GM11168 (cell line): Measurements from ENCODE around the gene SPATA17.

Experiments
- in situ Hi-C: fragments of 300-500 bp; cut with MboI; formaldehyde crosslinking; loops from one replicate; pipeline ENCODE4 v1.12.0; 2022; ENCODE audit warnings: low sequenced_read_pairs; ENCODE audit not compliant: unreplicated experiment

SPATA17 gene

GRCh38 chr1:217837691-217838090 lies 206.5 kb downstream of the SPATA17 start:
- in situ Hi-C loops: no loop called here

DNA sequence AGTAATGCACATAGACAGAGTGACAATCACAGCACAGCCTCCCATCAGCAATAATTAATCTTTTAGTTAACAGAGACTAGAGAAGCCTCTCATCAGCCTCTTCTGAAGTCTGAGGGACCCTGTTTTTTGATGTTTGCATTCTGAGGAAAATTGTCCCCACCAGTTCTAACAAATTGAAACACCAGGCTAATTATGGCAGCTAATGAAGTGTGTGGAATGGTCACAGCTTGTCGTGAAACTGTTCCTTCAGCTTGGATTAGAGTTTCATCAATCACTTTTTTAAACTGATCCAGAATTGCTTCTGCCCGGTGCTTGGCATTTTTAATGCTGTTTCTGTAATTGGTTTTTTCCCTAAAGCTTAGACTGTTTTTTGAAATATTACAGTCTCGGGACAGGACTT lies 208.0 kb downstream of the SPATA17 start:
- in situ Hi-C loops: no loop called here

- in situ Hi-C loops: no loop called here
These were observed 215.6 kb downstream of the SPATA17 start for GRCh38 chr1:217846733-217847132.

- in situ Hi-C loops: no loop called here
These were observed 216.5 kb downstream of the SPATA17 start for GRCh38 chr1:217847643-217848042.

DNA sequence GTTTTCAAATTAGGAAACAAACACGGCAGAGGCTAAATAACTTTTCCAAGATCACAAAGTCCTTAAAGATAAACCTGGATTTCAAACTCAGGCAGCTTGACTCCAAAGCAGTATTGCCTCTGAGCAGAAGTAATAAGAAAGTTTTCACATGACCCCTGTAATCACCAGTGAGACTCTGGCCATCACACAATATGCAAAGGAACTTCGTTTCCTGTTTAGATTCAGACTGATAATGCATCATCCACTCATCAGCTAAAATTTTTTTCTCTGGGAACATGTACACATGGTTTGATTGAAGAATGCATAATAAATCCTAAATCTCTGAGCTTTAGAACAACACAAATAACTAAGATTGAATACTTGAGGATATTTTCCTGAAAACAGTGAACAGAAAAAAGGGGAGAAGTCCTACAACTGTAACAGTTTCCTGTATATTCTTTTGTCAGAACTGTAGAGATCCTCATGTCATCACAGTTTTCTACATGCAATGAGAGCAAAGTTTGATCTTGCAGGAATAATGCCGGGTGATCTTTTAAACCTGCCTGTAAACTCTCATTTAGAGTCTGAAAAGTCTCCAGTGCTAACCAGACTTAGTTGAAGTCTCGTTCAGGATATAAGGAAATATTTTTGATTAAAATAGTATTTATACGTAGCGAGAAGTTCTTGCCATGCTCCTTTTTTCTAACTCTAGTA lies 225.3 kb downstream of the SPATA17 start:
- in situ Hi-C loops: loop anchor here (25.0 kb wide), 1 partner anchor 306 kb away; no protein-coding TSS in a partner anchor

GRCh38 chr1:217857061-217857460 lies 225.9 kb downstream of the SPATA17 start:
- in situ Hi-C loops: loop anchor here (25.0 kb wide), 1 partner anchor 305 kb away; no protein-coding TSS in a partner anchor

GRCh38 chr1:217861658-217862057 lies 230.5 kb downstream of the SPATA17 start:
- in situ Hi-C loops: loop anchor here (25.0 kb wide), 1 partner anchor 301 kb away; no protein-coding TSS in a partner anchor

DNA sequence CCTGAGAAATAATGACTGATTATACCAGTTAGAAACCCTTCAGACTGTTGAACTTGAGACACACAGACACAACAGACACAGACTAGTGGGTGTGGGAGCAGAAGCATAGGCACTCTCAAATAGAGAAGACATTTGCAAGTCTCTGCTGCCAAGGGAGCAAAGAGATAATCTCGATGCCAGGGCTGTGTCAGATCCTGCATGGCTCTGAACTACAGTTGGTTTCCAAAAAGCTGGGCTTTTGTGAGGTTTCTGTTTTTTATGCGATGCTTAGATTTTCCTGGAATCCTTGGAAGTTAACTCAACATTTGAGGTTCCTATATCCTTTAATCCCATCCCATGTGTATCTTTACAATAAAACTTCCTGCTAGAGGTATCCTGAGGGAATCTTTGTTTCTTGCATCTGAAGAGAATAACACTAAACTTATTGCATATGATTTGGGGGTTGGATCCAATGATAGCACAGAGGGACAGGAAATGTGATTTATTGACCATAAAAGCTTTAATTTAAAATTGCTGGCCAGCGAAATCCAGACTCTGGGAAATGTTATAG lies 236.4 kb downstream of the SPATA17 start:
- in situ Hi-C loops: loop anchor here (25.0 kb wide), 1 partner anchor 295 kb away; no protein-coding TSS in a partner anchor

- in situ Hi-C loops: loop anchor here (25.0 kb wide), 1 partner anchor 290 kb away; no protein-coding TSS in a partner anchor
These were observed 240.8 kb downstream of the SPATA17 start for GRCh38 chr1:217871955-217872354.

DNA sequence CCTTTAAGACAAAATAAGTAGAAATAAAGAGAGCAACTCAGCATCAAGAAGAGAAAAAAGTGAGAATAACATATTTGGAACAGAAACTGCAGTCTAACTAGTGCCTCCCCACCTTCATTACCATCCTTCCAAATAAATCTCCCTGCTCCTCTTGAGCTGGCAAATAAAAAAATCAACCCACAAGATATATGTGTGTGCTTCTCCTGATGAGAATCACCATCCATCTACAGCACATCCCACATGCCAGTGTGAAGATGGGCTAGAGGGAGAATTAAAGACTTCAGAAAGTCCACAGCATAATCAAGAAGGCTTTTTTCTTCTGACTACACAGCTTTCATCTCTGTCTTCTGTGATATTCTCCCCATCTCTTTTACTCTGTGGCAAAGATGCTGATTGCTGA lies 244.1 kb downstream of the SPATA17 start:
- in situ Hi-C loops: no loop called here

DNA sequence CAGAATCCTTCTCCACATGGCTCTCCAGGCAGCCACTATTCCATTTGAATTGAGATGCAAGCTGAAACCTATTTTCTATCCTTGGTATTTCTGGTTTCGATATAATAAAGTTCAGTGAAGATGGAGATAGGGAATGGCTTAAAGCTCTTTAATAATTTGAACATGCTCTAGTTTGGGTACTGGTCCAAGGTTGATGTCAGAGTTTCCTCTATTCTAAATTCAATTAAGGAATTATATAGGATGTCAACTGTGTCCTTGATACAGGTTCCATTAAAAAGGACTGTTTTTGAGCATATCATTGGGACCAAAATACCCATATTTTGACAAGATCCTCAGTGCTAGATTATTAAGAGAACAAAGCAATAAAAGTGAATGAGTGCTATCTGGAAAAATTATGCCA lies 245.3 kb downstream of the SPATA17 start:
- in situ Hi-C loops: no loop called here

GRCh38 chr1:217876896-217877295 lies 245.8 kb downstream of the SPATA17 start:
- in situ Hi-C loops: no loop called here

GRCh38 chr1:217881131-217881543 lies 250.0 kb downstream of the SPATA17 start:
- in situ Hi-C loops: no loop called here

GRCh38 chr1:217881607-217882332 lies 250.6 kb downstream of the SPATA17 start:
- in situ Hi-C loops: no loop called here

DNA sequence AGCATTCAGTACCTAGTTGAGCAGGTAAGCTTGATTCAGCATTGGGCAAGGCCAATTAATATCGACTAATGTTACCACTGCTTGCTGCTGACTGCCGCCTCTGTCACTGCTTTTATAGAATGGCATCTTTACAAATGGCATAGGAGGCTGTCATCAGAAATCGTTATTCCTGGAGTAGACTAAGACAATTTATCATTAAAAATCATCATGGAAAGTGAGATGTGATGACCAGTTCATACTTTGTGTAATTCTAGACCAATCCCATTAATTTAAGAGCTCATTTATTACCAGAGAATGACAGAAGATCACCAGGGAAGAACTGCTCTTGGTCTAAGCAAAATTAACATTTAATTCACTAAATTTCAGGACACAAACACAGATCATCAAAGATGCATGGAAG lies 254.0 kb downstream of the SPATA17 start:
- in situ Hi-C loops: no loop called here

- in situ Hi-C loops: no loop called here
These were observed 257.2 kb downstream of the SPATA17 start for GRCh38 chr1:217888328-217888727.

- in situ Hi-C loops: no loop called here
These were observed 258.3 kb downstream of the SPATA17 start for GRCh38 chr1:217889401-217889800.

DNA sequence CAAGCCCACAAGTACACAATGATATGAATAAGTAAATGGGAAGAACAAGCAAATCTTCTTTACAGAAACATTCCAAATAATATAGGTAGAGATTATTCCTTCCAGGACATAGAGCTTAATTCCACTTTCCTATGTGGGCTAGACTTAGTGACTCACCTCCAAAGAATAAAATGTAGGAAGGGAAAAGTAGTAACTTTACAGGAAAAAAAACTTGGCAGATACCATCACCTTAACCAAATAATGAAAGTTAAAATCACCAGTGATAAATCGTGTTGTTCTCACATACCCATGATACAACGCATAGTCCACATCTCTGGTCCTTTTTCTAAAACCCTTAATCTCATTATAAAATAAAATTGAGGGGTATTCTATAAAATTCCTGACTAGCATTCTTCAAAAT lies 260.8 kb downstream of the SPATA17 start:
- in situ Hi-C loops: no loop called here

DNA sequence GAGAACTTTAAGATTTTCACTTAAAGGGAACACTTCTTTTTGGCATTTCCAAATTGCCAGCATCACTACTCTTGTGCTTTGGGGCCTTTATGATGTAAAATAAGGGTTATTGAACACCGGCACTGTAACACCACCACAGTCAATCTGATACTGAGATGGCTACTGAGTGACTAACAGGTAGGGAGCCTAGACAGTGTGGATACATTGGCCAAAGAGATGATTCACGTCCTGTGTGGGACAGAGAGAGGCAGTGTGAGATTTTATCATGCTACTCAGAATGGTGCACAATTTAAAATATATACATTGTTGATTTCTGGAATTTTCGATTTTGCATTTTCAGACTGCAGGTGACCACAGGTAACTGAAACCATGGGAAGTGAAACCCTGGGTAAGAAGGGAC lies 261.6 kb downstream of the SPATA17 start:
- in situ Hi-C loops: no loop called here

- in situ Hi-C loops: no loop called here
These were observed 264.7 kb downstream of the SPATA17 start for GRCh38 chr1:217895841-217896240.

GRCh38 chr1:217896490-217896889 lies 265.3 kb downstream of the SPATA17 start:
- in situ Hi-C loops: no loop called here
